Glutamatergic neuron (in vitro differentiated cells): ENCODE data around the gene SRRM4. TPM values are rescaled to one million over a fixed set of nuclear protein-coding genes. Genes with fewer than 3 reads are reported as not detected.

Source experiments
- DNase-seq: peaks from one replicate; pipeline ENCODE4 v3.0.0; 2022
- H3K27ac Mint-ChIP-seq: one replicate; pipeline ENCODE4 v1.8.0; 2020; ENCODE audit warnings: mild to moderate bottlenecking, mixed read lengths, inconsistent platforms; ENCODE audit not compliant: unreplicated experiment
- H3K27me3 Mint-ChIP-seq: one replicate; pipeline ENCODE4 v1.8.0; 2020; ENCODE audit warnings: mild to moderate bottlenecking, moderate library complexity, mixed read lengths, inconsistent platforms; ENCODE audit not compliant: unreplicated experiment
- H3K36me3 Mint-ChIP-seq: one replicate; pipeline ENCODE4 v1.8.0; 2020; ENCODE audit warnings: mild to moderate bottlenecking, mixed read lengths, inconsistent platforms; ENCODE audit not compliant: unreplicated experiment
- H3K4me1 Mint-ChIP-seq: one replicate; pipeline ENCODE4 v1.8.0; 2020; ENCODE audit warnings: mild to moderate bottlenecking, low read depth, mixed read lengths, inconsistent platforms; ENCODE audit not compliant: unreplicated experiment
- H3K4me3 Mint-ChIP-seq: one replicate; pipeline ENCODE4 v1.8.0; 2020; ENCODE audit warnings: mild to moderate bottlenecking, mixed read lengths, inconsistent platforms; ENCODE audit not compliant: unreplicated experiment
- H3K9me3 Mint-ChIP-seq: one replicate; pipeline ENCODE4 v1.8.0; 2020; ENCODE audit warnings: mild to moderate bottlenecking, moderate library complexity, mixed read lengths, inconsistent platforms; ENCODE audit not compliant: unreplicated experiment
- total RNA-seq: library from RNA; stranded (reverse); fragmentation: NEBNext Ultra II Directional; extraction: Animal tissue kit (Norgen Biotek cat#: 25700); gene quantifications from one replicate; pipeline ENCODE4 v1.2.1, GENCODE V29; 2021; ENCODE audit not compliant: unreplicated experiment
- TF ChIP-seq, protein P1 (sequence below): fragments of 200-600 bp; sonication (generic); IDR thresholded peaks from one replicate; pipeline ENCODE4 v1.5.0; 2021; ENCODE audit not compliant: partially characterized antibody, unreplicated experiment

The SRRM4 gene
- total RNA-seq, 1 donor from 2014 or later = 183 TPM

GRCh38 chr12:119206348-119207062, 225.2 kb downstream of the SRRM4 start:
- TF ChIP-seq, protein P1, sequence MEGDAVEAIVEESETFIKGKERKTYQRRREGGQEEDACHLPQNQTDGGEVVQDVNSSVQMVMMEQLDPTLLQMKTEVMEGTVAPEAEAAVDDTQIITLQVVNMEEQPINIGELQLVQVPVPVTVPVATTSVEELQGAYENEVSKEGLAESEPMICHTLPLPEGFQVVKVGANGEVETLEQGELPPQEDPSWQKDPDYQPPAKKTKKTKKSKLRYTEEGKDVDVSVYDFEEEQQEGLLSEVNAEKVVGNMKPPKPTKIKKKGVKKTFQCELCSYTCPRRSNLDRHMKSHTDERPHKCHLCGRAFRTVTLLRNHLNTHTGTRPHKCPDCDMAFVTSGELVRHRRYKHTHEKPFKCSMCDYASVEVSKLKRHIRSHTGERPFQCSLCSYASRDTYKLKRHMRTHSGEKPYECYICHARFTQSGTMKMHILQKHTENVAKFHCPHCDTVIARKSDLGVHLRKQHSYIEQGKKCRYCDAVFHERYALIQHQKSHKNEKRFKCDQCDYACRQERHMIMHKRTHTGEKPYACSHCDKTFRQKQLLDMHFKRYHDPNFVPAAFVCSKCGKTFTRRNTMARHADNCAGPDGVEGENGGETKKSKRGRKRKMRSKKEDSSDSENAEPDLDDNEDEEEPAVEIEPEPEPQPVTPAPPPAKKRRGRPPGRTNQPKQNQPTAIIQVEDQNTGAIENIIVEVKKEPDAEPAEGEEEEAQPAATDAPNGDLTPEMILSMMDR = no peak
- Mint-ChIP-seq H3K27me3 (peaks cover 14% of the 10 kb centered on the region), H3K4me3 (no peak overlapping the region), H3K36me3 (no peaks in the 10 kb centered on the region), H3K27ac (no peak overlapping the region), H3K9me3 (no peaks in the 10 kb centered on the region), H3K4me1 (peaks cover 4% of the 10 kb centered on the region)
- no peak for DNase-seq

DNA sequence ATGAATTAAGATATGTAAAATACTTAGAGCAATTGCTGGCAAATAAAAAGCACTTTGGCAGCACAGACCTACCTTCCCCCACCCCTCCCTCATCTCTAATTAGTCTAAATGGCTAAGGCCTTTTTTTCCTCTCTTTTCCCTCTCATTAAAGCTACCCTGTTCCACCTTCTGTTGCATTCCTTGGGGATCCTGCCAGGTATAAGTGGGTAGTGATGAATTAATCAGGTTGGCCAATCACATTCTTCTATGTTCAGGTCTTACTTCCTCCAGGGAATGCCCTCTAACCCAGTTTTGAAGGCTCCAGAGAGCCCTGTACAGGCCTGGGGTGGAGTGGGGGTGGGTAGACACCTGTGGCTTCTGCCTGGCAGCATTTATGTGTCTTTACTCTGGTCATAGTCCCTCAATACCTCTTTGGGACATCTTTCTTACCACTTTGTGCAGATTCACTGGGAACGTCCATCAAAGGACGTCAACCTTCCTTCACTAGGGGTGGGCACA, 225.8 kb downstream of the SRRM4 start:
- H3K36me3 Mint-ChIP-seq = no peaks in the 10 kb centered on the region
- peaks cover 12% of the 10 kb centered on the region for H3K27me3 Mint-ChIP-seq
- H3K9me3 Mint-ChIP-seq = no peaks in the 10 kb centered on the region
- peaks cover 4% of the 10 kb centered on the region for H3K4me1 Mint-ChIP-seq
- no peak overlapping the region for H3K27ac Mint-ChIP-seq
- TF ChIP-seq, protein P1 = no peak
- H3K4me3 Mint-ChIP-seq = no peak overlapping the region
- DNase-seq = no peak

DNA sequence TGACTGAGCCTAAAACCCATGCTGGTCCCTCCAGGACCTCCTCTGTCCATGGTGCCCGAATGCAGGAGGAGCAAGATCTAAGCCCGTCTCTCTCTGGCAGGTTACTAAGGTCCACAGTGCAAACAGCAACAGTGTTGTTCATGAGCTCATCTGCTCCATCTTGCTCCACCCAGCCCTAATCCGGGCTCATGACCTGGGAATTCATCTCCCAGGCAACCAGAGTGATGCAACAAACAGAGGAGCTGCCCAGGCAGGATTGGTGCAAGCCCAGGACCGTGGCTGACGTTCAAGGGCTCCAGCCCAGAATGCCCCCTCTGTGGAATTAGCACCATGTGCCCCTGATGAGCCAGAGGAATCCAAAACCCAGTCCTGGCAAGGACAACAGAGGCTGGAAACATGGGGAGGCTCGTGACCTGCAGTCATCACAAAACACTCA, 227.3 kb downstream of the SRRM4 start:
- no peaks in the 10 kb centered on the region for H3K9me3 Mint-ChIP-seq
- no peak overlapping the region for H3K4me3 Mint-ChIP-seq
- peaks cover 6% of the 10 kb centered on the region for H3K27me3 Mint-ChIP-seq
- peak; percentile 52 for DNase-seq
- H3K27ac Mint-ChIP-seq = no peak overlapping the region
- TF ChIP-seq, protein P1 = no peak
- H3K36me3 Mint-ChIP-seq = no peaks in the 10 kb centered on the region
- H3K4me1 Mint-ChIP-seq = peaks cover 4% of the 10 kb centered on the region

GRCh38 chr12:119211884-119212283, 230.5 kb downstream of the SRRM4 start:
- Mint-ChIP-seq H3K36me3 (no peaks in the 10 kb centered on the region), H3K27ac (no peak overlapping the region), H3K4me3 (no peak overlapping the region), H3K27me3 (peaks cover 4% of the 10 kb centered on the region), H3K9me3 (no peaks in the 10 kb centered on the region), H3K4me1 (peaks cover 2% of the 10 kb centered on the region)
- TF ChIP-seq, protein P1 = no peak
- no peak for DNase-seq

Other genes starting within 250 kb of the SRRM4 start
- gene HSPB8, start 197.4 kb downstream of the SRRM4 start, total RNA-seq = 0.32 TPM